ENCODE measurements around the gene CD9.

GRCh38 chr12:6263931-6264330, 63.7 kb downstream of the CD9 start:
- TF ChIP-seq CTCF (IDR thresholded peaks at IDR 0.05; ENCODE audit: insufficient read depth, low read length) (no peak), POLR2AphosphoS5 (IDR thresholded peaks at IDR 0.05; ENCODE audit: low read depth) (no peak), REST (IDR thresholded peaks at IDR 0.05; ENCODE audit: insufficient replicate concordance, low read depth) (no peak), GABPA (IDR thresholded peaks at IDR 0.05; ENCODE audit: low read depth) (no peak)

Data from HL-60 (cell line).